GM06990 (cell line): ENCODE results near the gene SLC5A10.
"Not testable (repeated sequence)": the region's sequence is repeated elsewhere in the genome, so short reads cannot be mapped to it uniquely, and the experiment has no call there.

Experiments
- DNase-seq: peaks from one replicate; pipeline ENCODE4 v3.0.0-alpha.2; 2011; ENCODE audit not compliant: insufficient read length; ENCODE audit errors: extremely low read depth
- H3K27me3 ChIP-seq: replicated peaks from 2 replicates; pipeline ENCODE4 v1.6.0; 2011; ENCODE audit warnings: low read length; ENCODE audit not compliant: control insufficient read depth, insufficient read depth
- H3K36me3 ChIP-seq: 2 replicates; pipeline ENCODE4 v1.5.1; 2011; ENCODE audit warnings: low read length; ENCODE audit not compliant: control insufficient read depth, insufficient read depth
- H3K4me3 ChIP-seq: replicated peaks from 2 replicates; pipeline ENCODE4 v1.5.1; 2011; ENCODE audit warnings: low read depth, mild to moderate bottlenecking, control low read depth, low read length
- TF ChIP-seq, protein P1 (sequence below): IDR thresholded peaks from 2 replicates; pipeline ENCODE4 v1.5.1; 2011; ENCODE audit warnings: low read length, control low read depth, mild to moderate bottlenecking, inconsistent platforms; ENCODE audit not compliant: insufficient read depth, poor library complexity, severe bottlenecking

Gene SLC5A10

GRCh38 chr17:19031729-19032128 is 79.8 kb downstream of the SLC5A10 start:
- DNase-seq, H3K27me3 ChIP-seq, H3K4me3 ChIP-seq, H3K36me3 ChIP-seq: not testable (repeated sequence)
- TF ChIP-seq, protein P1, sequence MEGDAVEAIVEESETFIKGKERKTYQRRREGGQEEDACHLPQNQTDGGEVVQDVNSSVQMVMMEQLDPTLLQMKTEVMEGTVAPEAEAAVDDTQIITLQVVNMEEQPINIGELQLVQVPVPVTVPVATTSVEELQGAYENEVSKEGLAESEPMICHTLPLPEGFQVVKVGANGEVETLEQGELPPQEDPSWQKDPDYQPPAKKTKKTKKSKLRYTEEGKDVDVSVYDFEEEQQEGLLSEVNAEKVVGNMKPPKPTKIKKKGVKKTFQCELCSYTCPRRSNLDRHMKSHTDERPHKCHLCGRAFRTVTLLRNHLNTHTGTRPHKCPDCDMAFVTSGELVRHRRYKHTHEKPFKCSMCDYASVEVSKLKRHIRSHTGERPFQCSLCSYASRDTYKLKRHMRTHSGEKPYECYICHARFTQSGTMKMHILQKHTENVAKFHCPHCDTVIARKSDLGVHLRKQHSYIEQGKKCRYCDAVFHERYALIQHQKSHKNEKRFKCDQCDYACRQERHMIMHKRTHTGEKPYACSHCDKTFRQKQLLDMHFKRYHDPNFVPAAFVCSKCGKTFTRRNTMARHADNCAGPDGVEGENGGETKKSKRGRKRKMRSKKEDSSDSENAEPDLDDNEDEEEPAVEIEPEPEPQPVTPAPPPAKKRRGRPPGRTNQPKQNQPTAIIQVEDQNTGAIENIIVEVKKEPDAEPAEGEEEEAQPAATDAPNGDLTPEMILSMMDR = peak; percentile 42

DNA sequence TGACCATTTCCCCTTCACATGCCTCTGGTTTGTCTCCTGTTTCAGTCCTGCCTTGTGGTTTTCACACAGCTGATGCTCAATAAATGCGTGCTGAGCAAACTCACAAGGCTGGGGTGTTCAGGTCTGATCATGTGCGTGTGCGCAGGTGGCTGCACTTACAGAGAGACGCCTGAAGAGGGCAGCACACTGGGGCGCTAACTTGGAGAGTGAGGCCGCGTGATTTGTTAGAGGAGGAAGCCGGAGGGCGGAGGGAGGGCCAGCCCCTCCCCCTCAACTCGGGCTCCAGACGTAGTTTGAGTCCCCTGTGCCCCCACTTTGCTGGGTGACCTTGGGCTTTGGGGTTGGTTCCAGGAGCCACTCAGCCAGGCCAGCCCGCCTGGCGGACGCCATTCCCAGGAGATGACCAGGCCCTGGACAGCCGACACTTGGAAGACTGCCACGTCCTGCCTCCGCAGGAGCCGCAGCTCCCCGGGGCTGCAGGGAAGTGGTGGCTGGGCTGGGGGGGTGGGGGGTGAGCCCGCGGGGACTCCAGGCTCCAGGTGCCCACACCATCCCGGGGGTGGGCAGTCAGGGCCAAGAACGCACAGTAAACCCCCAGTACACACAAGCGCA is 80.5 kb downstream of the SLC5A10 start:
- not testable (repeated sequence) for H3K27me3 ChIP-seq, H3K4me3 ChIP-seq, H3K36me3 ChIP-seq, DNase-seq

DNA sequence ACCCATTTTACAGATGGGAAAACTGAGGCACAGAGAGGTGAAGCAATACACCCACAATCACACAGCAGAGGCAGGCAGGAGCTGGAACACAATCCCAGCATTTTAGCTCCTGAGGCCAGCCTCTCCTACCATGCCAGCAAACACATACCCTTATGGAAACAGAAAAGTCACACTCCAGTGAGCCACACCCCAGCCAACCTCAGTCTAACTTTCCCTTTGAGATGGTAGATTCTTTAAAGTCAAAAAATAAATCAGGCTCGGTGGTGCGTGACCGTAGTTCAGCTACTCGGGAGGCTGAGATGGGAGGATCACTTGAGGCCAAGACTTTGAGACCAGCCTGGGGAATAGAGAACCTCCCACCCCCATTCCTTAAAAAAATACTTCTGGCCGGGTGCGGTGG is 84.2 kb downstream of the SLC5A10 start:
- DNase-seq, H3K4me3 ChIP-seq, H3K36me3 ChIP-seq, H3K27me3 ChIP-seq: not testable (repeated sequence)

GRCh38 chr17:19037547-19037946 is 85.6 kb downstream of the SLC5A10 start:
- not testable (repeated sequence) for H3K4me3 ChIP-seq, H3K36me3 ChIP-seq, H3K27me3 ChIP-seq, DNase-seq

- not testable (repeated sequence) for DNase-seq, H3K27me3 ChIP-seq
These were observed 86.0 kb downstream of the SLC5A10 start for GRCh38 chr17:19038007-19038406.

DNA sequence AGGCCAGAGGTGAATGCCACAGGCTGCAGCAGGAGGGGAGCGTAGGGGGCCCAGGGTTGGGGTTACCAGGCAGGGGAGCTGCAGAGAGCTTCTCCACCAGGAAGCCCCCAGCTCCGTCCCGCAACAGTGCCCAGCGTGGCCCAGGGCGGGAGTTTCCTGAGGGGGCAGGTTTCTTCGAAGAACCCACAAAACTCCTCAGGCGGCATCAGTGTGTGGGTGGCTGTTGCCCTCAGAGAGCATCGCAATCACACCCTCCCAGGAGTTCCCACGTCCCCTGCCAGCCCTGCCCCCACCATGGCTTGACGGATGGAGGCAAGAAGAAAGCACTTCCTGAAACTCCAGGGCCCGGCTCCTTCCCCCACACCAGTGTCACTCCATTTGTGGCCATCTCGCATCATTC is 86.8 kb downstream of the SLC5A10 start:
- H3K36me3 ChIP-seq, H3K27me3 ChIP-seq, H3K4me3 ChIP-seq, DNase-seq: not testable (repeated sequence)

More at GRCh38 chr17:19038007-19038406, 86.0 kb downstream of the SLC5A10 start:
- not testable (repeated sequence) for H3K36me3 ChIP-seq, H3K4me3 ChIP-seq

DNA sequence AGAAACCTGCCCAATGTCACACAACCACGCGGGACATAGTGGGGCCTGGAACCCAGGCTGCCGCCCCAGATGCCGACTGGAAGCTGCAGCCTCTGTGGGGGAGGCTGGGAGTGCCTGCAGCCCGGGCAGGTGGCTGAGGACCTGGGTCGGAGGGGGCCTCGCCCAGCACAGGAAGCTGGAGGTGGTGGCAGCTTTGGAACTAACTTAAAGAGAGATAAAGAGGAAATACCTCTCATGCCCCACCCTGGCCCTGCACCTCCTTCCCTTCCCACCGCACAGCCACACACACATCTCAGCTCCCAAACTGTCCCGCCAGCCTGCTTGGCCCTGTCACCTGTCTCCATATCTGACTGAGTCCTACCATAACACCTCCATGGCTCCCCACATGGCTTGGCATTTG is 88.4 kb downstream of the SLC5A10 start:
- H3K4me3 ChIP-seq = not testable (repeated sequence)

DNA sequence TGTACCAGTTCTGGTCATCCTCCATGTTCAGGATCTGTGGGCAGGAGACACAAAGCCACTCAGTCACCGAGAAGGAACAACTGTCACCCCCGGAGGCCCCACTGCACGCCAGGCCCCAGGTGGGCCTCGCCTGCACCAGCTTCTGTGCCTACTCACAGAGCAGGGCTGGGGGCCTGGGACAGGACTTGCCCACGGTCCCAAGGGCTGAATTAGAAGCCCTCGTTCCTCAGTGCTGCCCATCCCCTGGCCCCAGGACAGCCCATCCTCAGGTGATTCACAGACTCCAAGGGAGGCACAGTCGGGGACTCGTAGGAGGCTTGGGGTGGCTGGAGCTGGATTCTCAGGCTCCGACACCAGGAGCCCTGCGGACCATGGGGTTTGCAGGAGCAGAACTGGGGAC is 89.9 kb downstream of the SLC5A10 start:
- H3K36me3 ChIP-seq, H3K27me3 ChIP-seq, H3K4me3 ChIP-seq, DNase-seq: not testable (repeated sequence)

More for the DNA sequence above, 88.4 kb downstream of the SLC5A10 start:
- H3K27me3 ChIP-seq, H3K36me3 ChIP-seq, DNase-seq: not testable (repeated sequence)

DNA sequence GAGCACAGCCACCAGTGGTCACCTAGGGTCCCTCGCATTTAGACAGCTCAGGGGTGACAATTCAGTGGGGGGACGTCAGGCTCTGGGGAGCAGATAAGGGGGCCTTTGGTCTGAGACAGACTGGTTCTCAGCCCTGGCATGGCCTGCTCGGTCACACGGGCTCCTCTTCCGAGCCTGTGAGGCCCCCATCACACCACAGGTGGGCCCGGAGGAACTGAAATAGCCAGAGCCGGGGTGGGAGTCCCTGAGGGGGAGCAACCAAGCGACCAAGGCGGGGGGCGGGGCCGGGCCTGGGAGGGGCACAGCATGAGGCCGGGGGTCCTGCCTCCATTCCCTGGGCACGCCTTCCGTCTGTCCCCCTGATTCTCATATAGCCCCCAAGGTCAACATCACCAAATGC is 90.4 kb downstream of the SLC5A10 start:
- not testable (repeated sequence) for H3K27me3 ChIP-seq, H3K4me3 ChIP-seq

DNA sequence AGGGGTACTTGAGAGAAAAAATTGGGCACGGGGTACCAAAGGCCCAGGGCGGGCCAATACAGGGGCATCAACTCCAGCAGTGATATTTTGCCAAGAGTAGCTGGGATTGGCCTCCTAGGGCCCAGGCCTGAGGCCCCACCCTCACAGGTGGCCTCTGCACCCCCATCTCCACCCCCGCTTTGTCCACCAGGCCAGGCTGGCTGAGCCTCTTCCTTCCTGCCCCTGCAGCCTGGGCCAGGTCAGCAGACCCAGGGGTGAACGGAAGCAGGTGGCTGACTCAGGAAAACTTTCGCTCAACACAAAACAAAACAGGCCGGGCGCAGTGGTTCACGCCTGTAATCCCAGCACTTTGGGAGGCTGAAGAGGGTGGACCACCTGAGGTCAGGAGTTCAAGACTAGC is 91.1 kb downstream of the SLC5A10 start:
- H3K4me3 ChIP-seq, DNase-seq, H3K27me3 ChIP-seq, H3K36me3 ChIP-seq: not testable (repeated sequence)

More for the DNA sequence above, 90.4 kb downstream of the SLC5A10 start:
- not testable (repeated sequence) for H3K36me3 ChIP-seq, DNase-seq

DNA sequence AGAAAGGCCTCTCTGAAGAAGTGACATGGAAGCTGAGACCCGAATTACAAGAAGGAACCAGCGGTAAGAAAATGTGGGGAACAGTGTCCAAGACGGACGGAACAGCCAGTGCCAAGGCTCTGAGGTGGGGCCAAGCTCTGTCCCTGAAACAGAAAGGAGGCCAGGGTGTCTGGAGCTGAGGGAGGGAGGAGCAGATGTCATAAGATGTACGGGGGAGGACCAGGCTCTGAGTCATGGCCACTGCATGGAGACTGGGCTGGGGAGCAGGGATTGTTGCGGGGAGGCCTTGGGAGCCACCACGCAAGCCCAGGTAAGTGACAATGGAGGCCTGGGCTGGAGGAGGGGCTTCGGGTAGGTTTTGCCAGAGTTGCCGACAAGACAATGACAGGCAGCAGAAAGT is 92.7 kb downstream of the SLC5A10 start:
- H3K36me3 ChIP-seq, H3K27me3 ChIP-seq, DNase-seq, H3K4me3 ChIP-seq: not testable (repeated sequence)

GRCh38 chr17:19046782-19047375 is 94.9 kb downstream of the SLC5A10 start, which contains the start of gene GRAP:
GRAP (minus strand) TSS chr17:19046957; CDS start chr17:19046926, 31 bp downstream.
- H3K4me3 ChIP-seq, DNase-seq, H3K27me3 ChIP-seq: not testable (repeated sequence)

GRCh38 chr17:19047510-19047909 is 95.5 kb downstream of the SLC5A10 start:
- not testable (repeated sequence) for H3K4me3 ChIP-seq, DNase-seq, H3K36me3 ChIP-seq, H3K27me3 ChIP-seq

More at GRCh38 chr17:19046782-19047375, 94.9 kb downstream of the SLC5A10 start, which contains the start of gene GRAP:
- H3K36me3 ChIP-seq = not testable (repeated sequence)
